ENCODE data around the gene DENND5B. TPM values are rescaled to one million over a fixed set of nuclear protein-coding genes. Genes with fewer than 3 reads are reported as not detected.
"Not testable (repeated sequence)": the region's sequence is repeated elsewhere in the genome, so short reads cannot be mapped to it uniquely, and the experiment has no call there.

The DENND5B gene
- total RNA-seq, 4 donors from 2014 or later = 32.2 to 59.2 (median 57.2) TPM

- Histone ChIP-seq H3K4me1 (no peaks in the 10 kb centered on the region), H3K4me3 (no peak overlapping the region), H3K27me3 (no peaks in the 10 kb centered on the region), H3K27ac (no peak overlapping the region), H3K9me3 (no peaks in the 10 kb centered on the region), H3K36me3 (no peaks in the 10 kb centered on the region)
- no peak for DNase-seq
- no peak for TF ChIP-seq POLR2A (IDR thresholded peaks at IDR 0.05)
- no peak for TF ChIP-seq CTCF (IDR thresholded peaks at IDR 0.05)
Observed at GRCh38 chr12:31583878-31584277, 7.1 kb downstream of the DENND5B start.

- H3K4me1 ChIP-seq = no peaks in the 10 kb centered on the region
- no peak for TF ChIP-seq POLR2A (IDR thresholded peaks at IDR 0.05)
- no peak for TF ChIP-seq CTCF (IDR thresholded peaks at IDR 0.05)
- DNase-seq = no peak
Observed at GRCh38 chr12:31582155-31582554, 8.8 kb downstream of the DENND5B start.

GRCh38 chr12:31578632-31579031 is 12.3 kb downstream of the DENND5B start:
- no peak overlapping the region for H3K4me3 ChIP-seq
- no peak overlapping the region for H3K27ac ChIP-seq
- no peak for DNase-seq
- no peaks in the 10 kb centered on the region for H3K27me3 ChIP-seq
- H3K9me3 ChIP-seq = no peaks in the 10 kb centered on the region
- no peaks in the 10 kb centered on the region for H3K36me3 ChIP-seq
- no peak for TF ChIP-seq POLR2A (IDR thresholded peaks at IDR 0.05)
- TF ChIP-seq CTCF (IDR thresholded peaks at IDR 0.05) = no peak
- no peaks in the 10 kb centered on the region for H3K4me1 ChIP-seq

More at GRCh38 chr12:31582155-31582554, 8.8 kb downstream of the DENND5B start:
- H3K27ac ChIP-seq = no peak overlapping the region
- H3K36me3 ChIP-seq = no peaks in the 10 kb centered on the region
- no peaks in the 10 kb centered on the region for H3K9me3 ChIP-seq
- H3K4me3 ChIP-seq = no peak overlapping the region
- no peaks in the 10 kb centered on the region for H3K27me3 ChIP-seq

- DNase-seq = no peak
- Histone ChIP-seq H3K4me1 (no peaks in the 10 kb centered on the region), H3K36me3 (no peaks in the 10 kb centered on the region), H3K9me3 (no peaks in the 10 kb centered on the region), H3K27ac (no peak overlapping the region), H3K4me3 (no peak overlapping the region), H3K27me3 (no peaks in the 10 kb centered on the region)
- TF ChIP-seq CTCF (IDR thresholded peaks at IDR 0.05) (no peak), POLR2A (IDR thresholded peaks at IDR 0.05) (no peak)
Observed at GRCh38 chr12:31574803-31575575, 15.9 kb downstream of the DENND5B start.

GRCh38 chr12:31574367-31574766 is 16.6 kb downstream of the DENND5B start:
- not testable (repeated sequence) for H3K9me3 ChIP-seq, DNase-seq, H3K4me1 ChIP-seq, H3K4me3 ChIP-seq, H3K36me3 ChIP-seq, H3K27me3 ChIP-seq, H3K27ac ChIP-seq

- H3K4me1 ChIP-seq = peaks cover 0 to under 1% (median 0%) of the 10 kb centered on the region in 4 donors
- no peak for DNase-seq
- H3K36me3 ChIP-seq = no peaks in the 10 kb centered on the region
- TF ChIP-seq POLR2A (IDR thresholded peaks at IDR 0.05) = no peak
- TF ChIP-seq CTCF (IDR thresholded peaks at IDR 0.05) = no peak
- no peaks in the 10 kb centered on the region for H3K27me3 ChIP-seq
- H3K4me3 ChIP-seq = no peak overlapping the region
- H3K9me3 ChIP-seq = no peaks in the 10 kb centered on the region
- no peak overlapping the region for H3K27ac ChIP-seq
Observed at GRCh38 chr12:31572900-31573600, 17.9 kb downstream of the DENND5B start.

Measured in Peyer's patch (tissue), 4 donors.